IMR-90 (cell line): ENCODE data around the gene PLXNC1. TPM values are rescaled to one million over a fixed set of nuclear protein-coding genes. Genes with fewer than 3 reads are reported as not detected.

Experiments
- ATAC-seq: fragments of 200-7000 bp; cut with Tn5 transposase; 2 replicates; pipeline ENCODE4 v1.9.1; 2020; ENCODE audit warnings: low read depth, mild to moderate bottlenecking, moderate library complexity
- BruUV-seq: library from RNA; stranded (reverse); fragments of 400-500 nt; replicated peaks from 2 replicates; lab custom pipeline; 2021; lab: Mats Ljungman, UMichigan
- CTCF ChIA-PET: fragments of 300-600 bp; formaldehyde crosslinking; extraction: SDS; loops from one replicate; lab custom pipeline; 2021; ENCODE audit warnings: antibody characterized with exemption; lab: Yijun Ruan, JAX
- POLR2A ChIA-PET: fragments of 300-600 bp; sonication (Branson Sonifier 250); formaldehyde crosslinking; loops from one replicate; lab custom pipeline; 2022; ENCODE audit warnings: antibody characterized with exemption; ENCODE audit not compliant: unreplicated experiment; lab: Charles Lee
- DNase-seq: peaks from one replicate; pipeline ENCODE4 v3.0.0; 2013
- H2AFZ ChIP-seq: replicated peaks from 2 replicates; pipeline ENCODE3; 2013; ENCODE audit warnings: low read length, mild to moderate bottlenecking; ENCODE audit not compliant: poor library complexity
- H2AK5ac ChIP-seq: 2 replicates; pipeline ENCODE4 v1.6.1; 2013; ENCODE audit warnings: low read depth, low read length, inconsistent platforms
- H2AK9ac ChIP-seq: replicated peaks from 2 replicates; pipeline ENCODE3; 2013; ENCODE audit warnings: mild to moderate bottlenecking, low read depth, low read length, moderate library complexity; ENCODE audit not compliant: poor library complexity
- H2BK120ac ChIP-seq: 2 replicates; pipeline ENCODE4 v1.6.1; 2013; ENCODE audit warnings: low read depth, low read length, inconsistent platforms
- H2BK15ac ChIP-seq: 3 replicates; pipeline ENCODE4 v1.6.1; 2013; ENCODE audit warnings: low read depth, low read length, inconsistent platforms
- H2BK20ac ChIP-seq: 2 replicates; pipeline ENCODE4 v1.6.1; 2013; ENCODE audit warnings: low read depth, mild to moderate bottlenecking, inconsistent platforms, low read length, moderate library complexity
- H2BK5ac ChIP-seq: 2 replicates; pipeline ENCODE4 v1.6.1; 2013; ENCODE audit warnings: mild to moderate bottlenecking, low read depth, low read length, inconsistent platforms; ENCODE audit not compliant: poor library complexity, severe bottlenecking
- H3K14ac ChIP-seq: replicated peaks from 2 replicates; pipeline ENCODE4 v1.6.1; 2013; ENCODE audit warnings: low read depth, low read length, inconsistent platforms
- H3K18ac ChIP-seq: 2 replicates; pipeline ENCODE4 v1.6.1; 2013; ENCODE audit warnings: low read depth, low read length, control low read depth
- H3K23ac ChIP-seq: 2 replicates; pipeline ENCODE4 v1.6.1; 2013; ENCODE audit warnings: low read depth, low read length, inconsistent platforms
- H3K27ac ChIP-seq: 2 replicates; pipeline ENCODE4 v1.5.1; 2013; ENCODE audit warnings: mild to moderate bottlenecking, control low read depth, low read length; ENCODE audit not compliant: insufficient read depth
- H3K27me3 ChIP-seq: 2 replicates; pipeline ENCODE4 v1.6.1; 2013; ENCODE audit warnings: low read length; ENCODE audit not compliant: control insufficient read depth, insufficient read depth
- H3K36me3 ChIP-seq: 2 replicates; pipeline ENCODE4 v1.6.1; 2013; ENCODE audit warnings: low read length, mixed read lengths; ENCODE audit not compliant: control insufficient read depth, insufficient read depth
- H3K4ac ChIP-seq: 2 replicates; pipeline ENCODE4 v1.6.1; 2013; ENCODE audit warnings: low read depth, low read length, inconsistent platforms
- H3K4me1 ChIP-seq: 2 replicates; pipeline ENCODE4 v1.6.1; 2013; ENCODE audit warnings: low read length, mixed read lengths; ENCODE audit not compliant: control insufficient read depth, insufficient read depth
- H3K4me2 ChIP-seq: 2 replicates; pipeline ENCODE4 v1.6.1; 2013; ENCODE audit warnings: low read depth, mild to moderate bottlenecking, control low read depth, low read length, moderate library complexity
- H3K4me3 ChIP-seq: 2 replicates; pipeline ENCODE4 v1.5.1; 2013; ENCODE audit warnings: low read depth, mild to moderate bottlenecking, control low read depth, low read length, moderate library complexity; ENCODE audit not compliant: insufficient read depth
- H3K56ac ChIP-seq: 2 replicates; pipeline ENCODE4 v1.6.1; 2013; ENCODE audit warnings: low read length, inconsistent platforms; ENCODE audit not compliant: insufficient read depth; ENCODE audit errors: extremely low read depth
- H3K79me1 ChIP-seq, 2 experiments: 2 replicates each; pipeline ENCODE4 v1.6.1; 2013; ENCODE audit warnings: low read length in 2 of 2, inconsistent platforms in 1 of 2, low read depth in 1 of 2
- H3K9ac ChIP-seq: 2 replicates; pipeline ENCODE4 v1.6.1; 2013; ENCODE audit warnings: low read depth, low read length, control low read depth
- H3K9me1 ChIP-seq: 2 replicates; pipeline ENCODE4 v1.6.1; 2013; ENCODE audit warnings: low read length, inconsistent platforms; ENCODE audit not compliant: insufficient read depth
- H3K9me3 ChIP-seq: 2 replicates; pipeline ENCODE4 v1.6.1; 2013; ENCODE audit warnings: low read length; ENCODE audit not compliant: control insufficient read depth, insufficient read depth
- H4K20me1 ChIP-seq: 2 replicates; pipeline ENCODE4 v1.6.1; 2013; ENCODE audit warnings: low read length, inconsistent platforms; ENCODE audit not compliant: insufficient read depth
- H4K5ac ChIP-seq: 2 replicates; pipeline ENCODE4 v1.6.1; 2013; ENCODE audit warnings: mild to moderate bottlenecking, low read depth, low read length, control low read depth
- H4K8ac ChIP-seq, 2 experiments: 2 replicates each; pipeline ENCODE4 v1.6.1; 2013; ENCODE audit warnings: low read depth in 2 of 2, low read length in 2 of 2, control low read depth in 1 of 2, inconsistent platforms in 1 of 2
- H4K91ac ChIP-seq: 2 replicates; pipeline ENCODE4 v1.6.1; 2013; ENCODE audit warnings: low read depth, low read length, inconsistent platforms; ENCODE audit not compliant: insufficient read depth
- BHLHE40 ChIP-seq: fragments of 150-350 bp; IDR thresholded peaks from 2 replicates; pipeline ENCODE4 v1.6.1; 2016; ENCODE audit warnings: mild to moderate bottlenecking, low read depth, low read length
- CEBPB ChIP-seq: IDR thresholded peaks from 2 replicates; pipeline ENCODE4 v1.6.1; 2012; ENCODE audit warnings: low read depth, low read length, improper control_type of control experiment
- CHD1 ChIP-seq: IDR thresholded peaks from 2 replicates; pipeline ENCODE4 v1.6.1; 2012; ENCODE audit warnings: low read depth, low read length, improper control_type of control experiment
- MAFK ChIP-seq: IDR thresholded peaks from 2 replicates; pipeline ENCODE4 v1.6.1; 2012; ENCODE audit warnings: low read depth, low read length, improper control_type of control experiment
- MAZ ChIP-seq: IDR thresholded peaks from 2 replicates; pipeline ENCODE4 v1.6.1; 2012; ENCODE audit warnings: low read depth, mild to moderate bottlenecking, low read length, improper control_type of control experiment, moderate library complexity, borderline replicate concordance
- MXI1 ChIP-seq: IDR thresholded peaks from 2 replicates; pipeline ENCODE4 v1.6.1; 2012; ENCODE audit warnings: low read depth, mild to moderate bottlenecking, low read length, moderate library complexity, borderline replicate concordance
- NFE2L2 ChIP-seq: fragments of 150-350 bp; IDR thresholded peaks from 2 replicates; pipeline ENCODE4 v1.6.1; 2016; ENCODE audit warnings: low read depth, mild to moderate bottlenecking, low read length
- POLR2A ChIP-seq: IDR thresholded peaks from 2 replicates; pipeline ENCODE4 v1.6.1; 2012; ENCODE audit warnings: mild to moderate bottlenecking, low read depth, low read length
- RAD21 ChIP-seq: IDR thresholded peaks from 2 replicates; pipeline ENCODE4 v1.6.1; 2012; ENCODE audit warnings: low read length, improper control_type of control experiment
- RCOR1 ChIP-seq: IDR thresholded peaks from 2 replicates; pipeline ENCODE4 v1.6.1; 2012; ENCODE audit warnings: mild to moderate bottlenecking, low read length, improper control_type of control experiment; ENCODE audit not compliant: insufficient replicate concordance
- RFX5 ChIP-seq: IDR thresholded peaks from 2 replicates; pipeline ENCODE4 v1.8.0; 2012; ENCODE audit warnings: low read depth, mild to moderate bottlenecking, low read length, moderate library complexity
- WGBS, 2 experiments: methylation state at CpG; one replicate each; pipeline versions ENCODE4 v1.1.5 to v1.1.7; 2013; ENCODE audit warnings: missing lambda C conversion rate in 2 of 2; ENCODE audit not compliant: insufficient read length in 1 of 2; ENCODE audit errors: extremely low coverage in 2 of 2; 5-methylcytosine and 5-hydroxymethylcytosine counted together
- dilution Hi-C: fragments of 300-500 bp; cut with HindIII; formaldehyde crosslinking; loops from one replicate; pipeline ENCODE4 v1.14.3; 2018; ENCODE audit warnings: low sequenced_read_pairs; ENCODE audit not compliant: unreplicated experiment
- in situ Hi-C: fragments of 300-500 bp; cut with MboI; formaldehyde crosslinking; loops from 3 replicates; pipeline ENCODE4 v1.14.3; 2019; ENCODE audit warnings: low sequenced_read_pairs, inconsistent platforms, mixed read lengths
- intact Hi-C: fragments of 100-400 bp; cut with micrococcal nuclease; formaldehyde crosslinking; loops from 2 replicates; pipeline ENCODE4 v1.10.0; 2022
- polyA plus RNA-seq, 3 experiments: library from polyadenylated mRNA; depleted of rRNA; stranded (reverse); fragments of >200 nt; gene quantifications; 2 replicates each; pipeline ENCODE4 v1.2.3, GENCODE V29; 2012; ENCODE audit warnings: low replicate concordance in 1 of 3
- total RNA-seq: library from RNA; depleted of rRNA; stranded (reverse); fragments of >200 nt; gene quantifications from 2 replicates; pipeline ENCODE4 v1.2.3, GENCODE V29; 2012
- TF ChIP-seq, protein P1 (sequence below): conservative IDR thresholded peaks from 2 replicates; pipeline ENCODE4 v1.5.1; 2012; ENCODE audit warnings: mild to moderate bottlenecking, low read depth, low read length, improper control_type of control experiment
- TF ChIP-seq, protein P2 (sequence below): fragments of 150-350 bp; IDR thresholded peaks from 2 replicates; pipeline ENCODE4 v1.6.1; 2016; ENCODE audit warnings: low read depth, mild to moderate bottlenecking, low read length, moderate library complexity, borderline replicate concordance
- TF ChIP-seq, protein P3 (sequence below): fragments of 150-350 bp; IDR thresholded peaks from 2 replicates; pipeline ENCODE4 v1.6.1; 2017; ENCODE audit warnings: mild to moderate bottlenecking, antibody characterized with exemption, low read length, low read depth

The PLXNC1 gene
- total and polyA plus RNA-seq, 2 of the 4 experiments (the other 2 are of a cell fraction): 1.0 to 1.6 TPM

DNA sequence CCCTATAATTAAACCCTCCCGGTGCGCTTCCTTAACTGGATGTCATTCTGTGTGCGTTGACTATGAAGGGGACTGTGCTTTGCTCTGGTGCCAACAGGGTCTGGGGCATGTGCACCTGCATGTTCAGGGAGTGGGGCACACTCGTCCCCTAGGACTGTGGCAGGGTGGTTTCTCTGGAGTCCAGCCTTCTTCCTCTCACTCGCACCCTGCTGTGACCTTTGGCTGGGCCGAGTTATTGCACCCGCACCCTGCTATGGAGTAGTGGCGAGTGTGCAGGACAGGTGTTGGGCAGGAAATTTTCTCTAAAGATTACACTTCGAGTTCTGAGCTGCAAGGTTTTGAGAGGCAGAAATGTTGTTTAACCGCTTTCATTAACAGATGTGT is 138.9 kb downstream of the PLXNC1 start:
- dilution Hi-C loops (no loop called here), intact Hi-C loops (no loop called here)
- CTCF ChIA-PET: no interaction called here

More for the DNA sequence above, 138.9 kb downstream of the PLXNC1 start:
- H4K5ac ChIP-seq: no peak overlapping the region
- no peak overlapping the region for H3K4ac ChIP-seq
- H2AFZ ChIP-seq: no peak overlapping the region
- no peak overlapping the region for H2AK9ac ChIP-seq
- no peak overlapping the region for H4K91ac ChIP-seq
- no peaks in the 10 kb centered on the region for H3K79me1 ChIP-seq
- H3K36me3 ChIP-seq: no peaks in the 10 kb centered on the region
- H3K23ac ChIP-seq: no peak overlapping the region
- H4K8ac ChIP-seq: no peak overlapping the region
- H3K4me3 ChIP-seq: no peak overlapping the region
- H2BK5ac ChIP-seq: no peak overlapping the region
- no peak overlapping the region for H3K9ac ChIP-seq
- H4K20me1 ChIP-seq: no peaks in the 10 kb centered on the region
- no peak overlapping the region for H2AK5ac ChIP-seq
- in situ Hi-C loops: no loop called here
- H3K27ac ChIP-seq: no peak overlapping the region
- H2BK120ac ChIP-seq: no peak overlapping the region
- no peak for TF ChIP-seq POLR2A
- TF ChIP-seq CHD1: no peak
- no peak for TF ChIP-seq NFE2L2
- TF ChIP-seq BHLHE40: no peak
- TF ChIP-seq, protein P1, sequence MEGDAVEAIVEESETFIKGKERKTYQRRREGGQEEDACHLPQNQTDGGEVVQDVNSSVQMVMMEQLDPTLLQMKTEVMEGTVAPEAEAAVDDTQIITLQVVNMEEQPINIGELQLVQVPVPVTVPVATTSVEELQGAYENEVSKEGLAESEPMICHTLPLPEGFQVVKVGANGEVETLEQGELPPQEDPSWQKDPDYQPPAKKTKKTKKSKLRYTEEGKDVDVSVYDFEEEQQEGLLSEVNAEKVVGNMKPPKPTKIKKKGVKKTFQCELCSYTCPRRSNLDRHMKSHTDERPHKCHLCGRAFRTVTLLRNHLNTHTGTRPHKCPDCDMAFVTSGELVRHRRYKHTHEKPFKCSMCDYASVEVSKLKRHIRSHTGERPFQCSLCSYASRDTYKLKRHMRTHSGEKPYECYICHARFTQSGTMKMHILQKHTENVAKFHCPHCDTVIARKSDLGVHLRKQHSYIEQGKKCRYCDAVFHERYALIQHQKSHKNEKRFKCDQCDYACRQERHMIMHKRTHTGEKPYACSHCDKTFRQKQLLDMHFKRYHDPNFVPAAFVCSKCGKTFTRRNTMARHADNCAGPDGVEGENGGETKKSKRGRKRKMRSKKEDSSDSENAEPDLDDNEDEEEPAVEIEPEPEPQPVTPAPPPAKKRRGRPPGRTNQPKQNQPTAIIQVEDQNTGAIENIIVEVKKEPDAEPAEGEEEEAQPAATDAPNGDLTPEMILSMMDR: no peak
- no peak for TF ChIP-seq CEBPB
- no peak for TF ChIP-seq RAD21
- TF ChIP-seq RFX5: no peak
- no peak for TF ChIP-seq MAZ
- TF ChIP-seq MXI1: no peak
- TF ChIP-seq, protein P2, sequence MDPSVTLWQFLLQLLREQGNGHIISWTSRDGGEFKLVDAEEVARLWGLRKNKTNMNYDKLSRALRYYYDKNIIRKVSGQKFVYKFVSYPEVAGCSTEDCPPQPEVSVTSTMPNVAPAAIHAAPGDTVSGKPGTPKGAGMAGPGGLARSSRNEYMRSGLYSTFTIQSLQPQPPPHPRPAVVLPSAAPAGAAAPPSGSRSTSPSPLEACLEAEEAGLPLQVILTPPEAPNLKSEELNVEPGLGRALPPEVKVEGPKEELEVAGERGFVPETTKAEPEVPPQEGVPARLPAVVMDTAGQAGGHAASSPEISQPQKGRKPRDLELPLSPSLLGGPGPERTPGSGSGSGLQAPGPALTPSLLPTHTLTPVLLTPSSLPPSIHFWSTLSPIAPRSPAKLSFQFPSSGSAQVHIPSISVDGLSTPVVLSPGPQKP: no peak
- no peak for TF ChIP-seq MAFK
- no peak for TF ChIP-seq RCOR1
- TF ChIP-seq, protein P3, sequence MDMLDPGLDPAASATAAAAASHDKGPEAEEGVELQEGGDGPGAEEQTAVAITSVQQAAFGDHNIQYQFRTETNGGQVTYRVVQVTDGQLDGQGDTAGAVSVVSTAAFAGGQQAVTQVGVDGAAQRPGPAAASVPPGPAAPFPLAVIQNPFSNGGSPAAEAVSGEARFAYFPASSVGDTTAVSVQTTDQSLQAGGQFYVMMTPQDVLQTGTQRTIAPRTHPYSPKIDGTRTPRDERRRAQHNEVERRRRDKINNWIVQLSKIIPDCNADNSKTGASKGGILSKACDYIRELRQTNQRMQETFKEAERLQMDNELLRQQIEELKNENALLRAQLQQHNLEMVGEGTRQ: no peak
- BruUV-seq: no TSS peak
- H3K14ac ChIP-seq: no peak overlapping the region
- ATAC-seq (no peak), DNase-seq (no peak)
- POLR2A ChIA-PET: no interaction called here
- no peak overlapping the region for H3K56ac ChIP-seq
- H2BK20ac ChIP-seq: no peak overlapping the region
- H3K4me2 ChIP-seq: no peak overlapping the region
- no CpG with 5 or more reads among the region's 10 CpGs for WGBS, 2 experiments
- H3K18ac ChIP-seq: no peak overlapping the region
- peaks cover under 1% of the 10 kb centered on the region; the same call in 1 of the 2 replicates for H3K27me3 ChIP-seq
- H3K9me3 ChIP-seq: no peaks in the 10 kb centered on the region
- peaks cover 13% of the 10 kb centered on the region for H3K4me1 ChIP-seq
- H3K9me1 ChIP-seq: peaks cover 9% of the 10 kb centered on the region
- no peak overlapping the region for H2BK15ac ChIP-seq
